Hepatocyte (in vitro differentiated cells): ENCODE measurements around the gene TSPAN13. TPM values are rescaled to one million over a fixed set of nuclear protein-coding genes. Genes with fewer than 3 reads are reported as not detected.

Experiments
- DNase-seq: peaks from one replicate; pipeline ENCODE4 v3.0.0-alpha.2; 2016; ENCODE audit warnings: low spot score
- H2AFZ ChIP-seq: fragments of 200-600 bp; sonication (generic); 2 replicates; pipeline ENCODE4 v1.6.0; 2016; ENCODE audit warnings: antibody characterized with exemption, mild to moderate bottlenecking
- H3K27ac ChIP-seq: fragments of 200-600 bp; sonication (generic); 2 replicates; pipeline ENCODE4 v1.5.1; 2016; ENCODE audit warnings: mild to moderate bottlenecking
- H3K27me3 ChIP-seq: fragments of 200-600 bp; sonication (generic); 2 replicates; pipeline ENCODE4 v1.6.1; 2016
- H3K36me3 ChIP-seq: fragments of 200-600 bp; sonication (generic); replicated peaks from 2 replicates; pipeline ENCODE4 v1.5.1; 2016; ENCODE audit warnings: low read depth; ENCODE audit not compliant: insufficient read depth
- H3K4me1 ChIP-seq: fragments of 200-600 bp; sonication (generic); 2 replicates; pipeline ENCODE4 v1.5.1; 2016; ENCODE audit warnings: mild to moderate bottlenecking, moderate library complexity; ENCODE audit not compliant: insufficient read depth
- H3K4me2 ChIP-seq: fragments of 200-600 bp; sonication (generic); 2 replicates; pipeline ENCODE4 v1.6.0; 2016
- H3K4me3 ChIP-seq: fragments of 200-600 bp; sonication (generic); 2 replicates; pipeline ENCODE4 v1.5.1; 2016; ENCODE audit warnings: mild to moderate bottlenecking
- H3K79me2 ChIP-seq: fragments of 200-600 bp; sonication (generic); 2 replicates; pipeline ENCODE4 v1.6.0; 2017; ENCODE audit warnings: mild to moderate bottlenecking
- H3K9me2 ChIP-seq: fragments of 200-600 bp; sonication (generic); replicated peaks from 2 replicates; pipeline ENCODE4 v1.6.0; 2017; ENCODE audit warnings: mild to moderate bottlenecking; ENCODE audit not compliant: insufficient read depth
- H3K9me3 ChIP-seq: fragments of 200-600 bp; sonication (generic); 2 replicates; pipeline ENCODE4 v1.5.1; 2016; ENCODE audit warnings: low read depth, mild to moderate bottlenecking
- H4K20me1 ChIP-seq: fragments of 200-600 bp; sonication (generic); 2 replicates; pipeline ENCODE4 v1.6.0; 2016; ENCODE audit warnings: mild to moderate bottlenecking; ENCODE audit not compliant: insufficient read depth, poor library complexity, severe bottlenecking
- CTCF ChIP-seq: fragments of 200-600 bp; sonication (generic); IDR thresholded peaks from 2 replicates; pipeline ENCODE4 v1.5.1; 2016; ENCODE audit warnings: antibody characterized with exemption, mild to moderate bottlenecking; ENCODE audit not compliant: poor library complexity
- EZH2 ChIP-seq: fragments of 200-600 bp; sonication (generic); IDR thresholded peaks from 2 replicates; pipeline ENCODE4 v1.6.1; 2016; ENCODE audit warnings: antibody characterized with exemption, mild to moderate bottlenecking, borderline replicate concordance
- EZH2phosphoT487 ChIP-seq: fragments of 200-600 bp; sonication (generic); IDR thresholded peaks from one replicate; pipeline ENCODE4 v1.6.1; 2018; ENCODE audit warnings: antibody characterized with exemption, mild to moderate bottlenecking, low read depth, moderate library complexity; ENCODE audit not compliant: unreplicated experiment, severe bottlenecking
- WGBS: methylation state at CpG from one replicate; pipeline ENCODE4 v1.1.6; 2016; ENCODE audit warnings: low lambda C conversion rate; ENCODE audit errors: missing lambda C conversion rate; 5-methylcytosine and 5-hydroxymethylcytosine counted together
- polyA plus RNA-seq: library from polyadenylated mRNA; unstranded; fragments of >200 nt; fragmentation: Nextera tagmentation; extraction: Ambion mirVana; gene quantifications from 2 replicates; pipeline ENCODE4 v1.2.1, GENCODE V29; 2016
- total RNA-seq: library from RNA; depleted of rRNA; stranded (reverse); fragments of >200 nt; gene quantifications from 2 replicates; pipeline ENCODE4 v1.2.3, GENCODE V29; 2014

The TSPAN13 gene
- total and polyA plus RNA-seq, 2 experiments from 2014 or later = 164 to 173 TPM

GRCh38 chr7:16803881-16804673, 50.5 kb downstream of the TSPAN13 start:
- Histone ChIP-seq H3K27ac (peak overlapping the region; percentile 92), H3K79me2 (no peaks in the 10 kb centered on the region), H2AFZ (no peak overlapping the region), H3K4me3 (peak overlapping the region; percentile 4), H3K36me3 (no peaks in the 10 kb centered on the region), H4K20me1 (no peaks in the 10 kb centered on the region), H3K4me2 (peak overlapping the region; percentile 53), H3K9me3 (no peaks in the 10 kb centered on the region), H3K4me1 (peaks cover 9% of the 10 kb centered on the region), H3K9me2 (no peaks in the 10 kb centered on the region), H3K27me3 (no peaks in the 10 kb centered on the region)
- TF ChIP-seq CTCF = no peak
- no peak for TF ChIP-seq EZH2phosphoT487
- no peak for TF ChIP-seq EZH2
- no peak for DNase-seq
- 71% methylated on average over 7 of the region's 7 CpGs for WGBS

- H3K4me2 ChIP-seq = peak within 1 kb of the TSS; percentile 53
Measured at GRCh38 chr7:16804674-16805439, 51.3 kb downstream of the TSPAN13 start, which contains the start of gene AGR2. Gene AGR2, minus strand, starts transcription at chr7:16804999. Its CDS starts 3,203 bp downstream, at chr7:16801796.

GRCh38 chr7:16805441-16805840, 51.9 kb downstream of the TSPAN13 start:
- WGBS = 61% methylated on average over 3 of the region's 3 CpGs
- Histone ChIP-seq H3K36me3 (no peaks in the 10 kb centered on the region), H3K27me3 (no peaks in the 10 kb centered on the region), H3K27ac (peak overlapping the region; percentile 92), H3K4me1 (peaks cover 9% of the 10 kb centered on the region), H3K79me2 (no peaks in the 10 kb centered on the region), H3K9me3 (no peaks in the 10 kb centered on the region), H3K9me2 (no peaks in the 10 kb centered on the region), H2AFZ (peak overlapping the region; percentile 46), H3K4me3 (no peak overlapping the region), H3K4me2 (peak overlapping the region; percentile 53), H4K20me1 (no peaks in the 10 kb centered on the region)
- TF ChIP-seq EZH2phosphoT487 (no peak), CTCF (no peak), EZH2 (no peak)
- no peak for DNase-seq

More at GRCh38 chr7:16804674-16805439, 51.3 kb downstream of the TSPAN13 start, which contains the start of gene AGR2:
- TF ChIP-seq EZH2phosphoT487 (no peak), CTCF (no peak), EZH2 (no peak)
- Histone ChIP-seq H3K4me3 (peak within 1 kb of the TSS; percentile 4), H2AFZ (peak within 1 kb of the TSS; percentile 46), H4K20me1 (no peaks in the 10 kb centered on the region), H3K9me2 (no peaks in the 10 kb centered on the region), H3K36me3 (no peaks in the 10 kb centered on the region), H3K27ac (peak within 1 kb of the TSS; percentile 92), H3K27me3 (no peaks in the 10 kb centered on the region), H3K79me2 (no peaks in the 10 kb centered on the region), H3K4me1 (peaks cover 9% of the 10 kb centered on the region), H3K9me3 (no peaks in the 10 kb centered on the region)
- WGBS = 74% methylated on average over 13 of the region's 13 CpGs
- peak; percentile 44 for DNase-seq
